GM21825 (cell line): ENCODE results near the gene DNAI2.

ENCODE experiments used
- ATAC-seq: cut with Tn5 transposase; IDR thresholded peaks from one replicate; pipeline ENCODE4 v1.9.1; 2021; ENCODE audit warnings: mild to moderate bottlenecking, moderate library complexity; ENCODE audit not compliant: unreplicated experiment

Gene DNAI2, protein sequence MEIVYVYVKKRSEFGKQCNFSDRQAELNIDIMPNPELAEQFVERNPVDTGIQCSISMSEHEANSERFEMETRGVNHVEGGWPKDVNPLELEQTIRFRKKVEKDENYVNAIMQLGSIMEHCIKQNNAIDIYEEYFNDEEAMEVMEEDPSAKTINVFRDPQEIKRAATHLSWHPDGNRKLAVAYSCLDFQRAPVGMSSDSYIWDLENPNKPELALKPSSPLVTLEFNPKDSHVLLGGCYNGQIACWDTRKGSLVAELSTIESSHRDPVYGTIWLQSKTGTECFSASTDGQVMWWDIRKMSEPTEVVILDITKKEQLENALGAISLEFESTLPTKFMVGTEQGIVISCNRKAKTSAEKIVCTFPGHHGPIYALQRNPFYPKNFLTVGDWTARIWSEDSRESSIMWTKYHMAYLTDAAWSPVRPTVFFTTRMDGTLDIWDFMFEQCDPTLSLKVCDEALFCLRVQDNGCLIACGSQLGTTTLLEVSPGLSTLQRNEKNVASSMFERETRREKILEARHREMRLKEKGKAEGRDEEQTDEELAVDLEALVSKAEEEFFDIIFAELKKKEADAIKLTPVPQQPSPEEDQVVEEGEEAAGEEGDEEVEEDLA

GRCh38 chr17:74274060-74274708, at the start of gene DNAI2:
Gene DNAI2, plus strand, starts transcription at chr17:74274234. Its CDS starts 7,584 bp downstream, at chr17:74281818.
- ATAC-seq = no peak

GRCh38 chr17:74224959-74225725, 48.9 kb upstream of the DNAI2 start:
- no peak for ATAC-seq

- no peak for ATAC-seq
These were observed 47.8 kb upstream of the DNAI2 start for GRCh38 chr17:74226252-74226651.

DNA sequence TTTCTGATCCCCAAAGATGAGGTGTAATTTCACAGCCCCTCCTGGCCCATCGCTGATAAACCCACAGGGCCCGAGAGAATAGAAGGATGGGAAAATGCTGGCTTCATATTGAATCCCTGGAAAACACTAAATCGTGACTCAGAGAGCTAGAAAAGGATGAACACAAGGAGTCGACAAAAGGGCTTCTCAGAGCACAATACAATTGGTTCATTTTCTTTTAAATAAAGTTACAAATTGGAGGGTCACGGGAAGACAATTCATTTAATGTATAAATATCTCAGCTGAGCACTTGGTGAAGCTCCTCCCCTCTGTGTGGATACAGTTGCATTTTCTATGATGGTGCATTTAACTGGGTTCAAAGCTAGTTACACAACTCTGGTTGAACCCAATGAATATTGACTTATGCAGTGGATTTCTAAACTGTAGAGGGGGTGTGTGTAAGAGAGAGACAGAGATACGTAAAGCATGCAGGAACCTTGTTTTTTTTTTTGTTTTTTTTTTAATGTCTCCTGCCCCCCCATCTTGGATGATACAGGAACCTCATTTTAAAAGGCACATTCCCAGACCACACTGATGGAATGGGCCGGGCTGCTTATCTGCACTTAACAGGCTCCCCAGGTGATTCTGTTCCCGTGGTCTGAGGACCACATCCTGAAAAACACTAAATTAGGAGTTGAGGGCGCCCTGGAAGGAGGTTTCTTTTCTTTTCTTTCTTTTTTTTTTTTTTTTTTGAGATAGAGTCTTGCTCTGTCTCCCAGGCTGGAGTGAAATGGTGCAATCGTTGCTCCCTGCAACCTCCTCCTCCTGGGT, 46.6 kb upstream of the DNAI2 start:
- no peak for ATAC-seq

DNA sequence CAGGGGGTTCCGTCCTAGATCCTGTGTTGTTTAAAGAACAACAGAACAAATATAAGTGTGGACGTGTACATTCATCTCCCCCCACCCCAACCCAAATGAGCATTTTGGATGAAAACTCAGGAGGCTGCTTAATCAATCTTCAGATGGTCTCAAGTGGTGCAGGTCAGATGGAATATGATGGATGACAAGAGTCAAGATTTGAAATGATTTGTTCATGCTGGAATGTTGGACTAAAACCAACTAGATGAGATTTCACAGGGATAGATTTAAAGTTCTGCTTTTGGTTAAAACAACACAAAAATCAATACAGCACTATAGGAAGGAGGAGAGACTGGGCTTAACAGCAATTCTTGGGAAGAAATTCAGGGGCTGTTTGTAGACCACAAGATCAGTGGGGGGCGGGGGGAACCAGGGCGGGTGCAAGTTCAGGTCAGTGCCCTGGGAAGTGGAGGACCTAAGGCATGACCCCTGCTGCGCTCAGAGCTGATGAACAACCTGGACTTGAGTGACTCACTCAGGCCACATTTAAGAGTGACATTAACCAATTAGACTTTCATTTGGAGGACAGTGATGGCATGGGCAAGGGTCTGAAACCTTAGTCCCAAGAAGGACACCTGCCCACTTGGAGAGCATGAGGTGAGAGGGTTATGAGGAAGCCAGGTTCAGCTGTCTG, 45.6 kb upstream of the DNAI2 start:
- no peak for ATAC-seq

- no peak for ATAC-seq
These were observed 43.1 kb upstream of the DNAI2 start for GRCh38 chr17:74230896-74231295.

GRCh38 chr17:74231928-74232907, 41.8 kb upstream of the DNAI2 start:
- ATAC-seq = no peak

GRCh38 chr17:74233937-74234336, 40.1 kb upstream of the DNAI2 start:
- ATAC-seq = no peak

GRCh38 chr17:74234486-74234885, 39.5 kb upstream of the DNAI2 start:
- ATAC-seq = no peak

DNA sequence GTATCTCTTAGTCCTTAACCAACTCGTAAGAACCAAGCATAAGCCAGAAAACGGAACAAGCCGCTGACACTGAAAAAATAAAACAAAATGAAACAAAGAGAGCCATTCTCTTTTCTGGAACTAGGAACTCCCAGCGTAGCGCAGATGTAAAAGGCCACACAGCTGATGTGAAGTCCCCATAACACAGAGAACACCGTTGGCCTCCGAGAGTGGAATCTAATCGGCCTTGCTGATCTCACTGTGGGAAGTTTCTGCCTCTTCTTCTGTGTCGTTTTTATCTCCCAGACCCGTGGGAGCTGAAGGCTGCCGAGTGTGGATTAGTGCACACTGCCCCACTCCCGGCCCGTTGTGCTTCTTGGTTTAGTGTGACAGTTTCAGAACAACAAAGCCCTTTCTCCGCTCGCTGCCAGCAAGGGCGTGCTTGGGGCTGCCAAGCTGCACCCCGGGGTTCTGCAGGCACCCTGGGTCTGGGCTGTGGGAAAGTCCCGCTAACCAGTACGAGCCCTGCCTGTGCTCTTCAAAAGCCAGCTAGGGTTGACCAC, 38.9 kb upstream of the DNAI2 start:
- no peak for ATAC-seq

DNA sequence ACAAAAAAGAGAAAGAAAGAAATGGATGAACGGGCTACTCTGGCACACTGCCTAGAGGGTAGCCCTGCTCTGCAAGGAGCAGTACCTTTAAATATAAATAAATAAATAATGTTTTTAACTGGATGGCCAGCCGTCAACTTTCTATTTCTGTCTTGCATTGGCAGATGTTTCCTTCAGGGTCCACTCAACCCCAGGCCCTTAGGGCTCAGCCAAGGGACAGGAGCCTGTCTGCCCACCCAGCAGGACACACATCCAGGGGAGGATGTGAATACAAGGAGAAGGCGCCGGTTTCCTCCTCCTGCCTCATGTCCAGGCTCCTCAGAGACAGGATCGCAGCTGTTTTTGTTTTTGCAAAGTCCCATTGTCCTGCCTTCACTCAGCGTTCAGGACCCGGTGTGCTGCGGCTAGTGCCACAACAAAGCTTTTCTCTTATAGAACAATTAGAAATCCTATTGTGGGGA, 38.1 kb upstream of the DNAI2 start:
- no peak for ATAC-seq

- no peak for ATAC-seq
These were observed 36.7 kb upstream of the DNAI2 start for GRCh38 chr17:74237321-74237720.

DNA sequence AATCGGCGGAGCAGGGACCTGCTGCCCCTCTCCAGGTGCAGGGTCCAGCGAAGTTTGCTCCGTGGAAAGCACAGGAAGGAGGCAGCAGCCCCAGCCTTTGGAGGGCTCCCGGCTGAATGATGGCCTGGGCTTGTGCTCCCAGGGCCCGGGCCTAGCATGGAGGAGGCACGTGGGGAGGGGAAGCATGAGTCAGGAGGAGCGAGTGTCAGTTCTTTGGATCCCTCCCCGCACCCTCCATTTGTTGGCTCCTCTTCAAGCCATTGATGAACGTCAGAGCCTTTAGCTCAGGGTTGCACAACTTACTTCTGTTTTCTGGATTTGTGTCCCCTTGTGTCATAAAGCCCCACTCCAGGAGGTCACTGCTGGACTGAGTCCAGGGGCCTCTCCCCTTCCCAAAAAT, 34.9 kb upstream of the DNAI2 start:
- no peak for ATAC-seq

DNA sequence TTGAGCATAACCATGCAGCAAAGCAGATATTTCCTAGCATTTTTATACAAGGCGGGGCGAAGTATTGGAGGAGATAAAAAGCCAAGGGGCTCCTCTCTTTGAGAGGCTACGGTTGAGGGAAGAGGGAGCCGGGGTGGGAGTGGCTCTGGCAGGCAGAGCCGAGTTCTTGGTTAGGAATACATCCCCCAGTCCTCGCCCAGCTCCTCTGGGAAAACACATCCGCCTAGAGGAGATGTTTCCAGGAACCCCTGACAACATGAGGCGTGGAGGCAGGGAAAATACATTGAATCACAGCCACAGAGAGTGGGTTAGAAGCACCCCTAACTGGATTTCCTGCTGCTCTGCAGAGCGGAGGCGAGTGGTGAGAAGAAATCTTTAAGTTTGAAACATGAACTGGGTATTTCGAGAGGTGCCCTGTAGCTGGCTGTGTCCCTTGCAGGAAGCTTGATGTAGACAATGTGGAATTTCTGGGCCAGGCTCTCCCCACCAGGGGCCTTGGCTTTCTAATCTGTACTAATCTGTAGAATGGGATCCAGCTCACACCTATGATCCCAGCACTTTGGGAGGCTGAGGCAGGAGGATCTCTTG, 33.3 kb upstream of the DNAI2 start:
- ATAC-seq = no peak

- ATAC-seq = no peak
These were observed 32.6 kb upstream of the DNAI2 start for GRCh38 chr17:74241431-74241830.

DNA sequence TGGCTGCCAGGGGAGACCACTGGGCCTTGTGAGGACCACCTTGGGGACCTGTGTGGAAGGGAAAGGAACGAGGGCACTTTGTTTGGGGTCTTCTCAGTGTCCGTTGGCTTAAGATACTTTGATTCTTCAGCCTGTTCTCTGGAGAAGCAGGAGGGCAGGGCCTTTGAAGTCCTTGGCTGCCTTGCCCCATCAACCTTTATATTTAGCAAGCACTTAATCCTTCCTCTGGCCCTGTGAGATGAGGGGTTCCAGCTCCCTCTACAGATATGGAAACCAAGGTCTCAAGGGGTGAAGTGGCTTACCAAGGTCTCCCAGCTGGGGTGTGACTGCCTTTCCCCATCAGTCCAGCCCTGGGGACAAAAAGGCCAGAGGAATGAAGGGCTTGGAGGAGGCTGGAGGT, 32.2 kb upstream of the DNAI2 start:
- no peak for ATAC-seq

GRCh38 chr17:74243013-74243755, 30.9 kb upstream of the DNAI2 start:
- ATAC-seq = no peak
